Stimulated activated CD4-positive, alpha-beta T cell treated with anti-CD3 and anti-CD28 coated beads, Interleukin-12 subunit alpha, Interleukin-12 subunit beta, amount 100 ng/mL, for 24 hours (primary cell): ENCODE data around the gene U2SURP.
A peak's percentile ranks its signal among the peaks of the same experiment; 100 is the strongest.

Source experiments
- DNase-seq, 2 experiments: peaks; one replicate each; pipeline ENCODE4 v3.0.0-alpha.2; 2020; ENCODE audit warnings: low read depth in 2 of 2

Gene U2SURP

GRCh38 chr3:143001369-143002082 is at the start of gene U2SURP:
Gene U2SURP, plus strand, starts transcription at chr3:143001570. Its CDS starts 59 bp downstream, at chr3:143001629.
- DNase-seq: peak; percentile 83 to 87

GRCh38 chr3:142951794-142952193 is 49.6 kb upstream of the U2SURP start:
- no peak for DNase-seq

DNA sequence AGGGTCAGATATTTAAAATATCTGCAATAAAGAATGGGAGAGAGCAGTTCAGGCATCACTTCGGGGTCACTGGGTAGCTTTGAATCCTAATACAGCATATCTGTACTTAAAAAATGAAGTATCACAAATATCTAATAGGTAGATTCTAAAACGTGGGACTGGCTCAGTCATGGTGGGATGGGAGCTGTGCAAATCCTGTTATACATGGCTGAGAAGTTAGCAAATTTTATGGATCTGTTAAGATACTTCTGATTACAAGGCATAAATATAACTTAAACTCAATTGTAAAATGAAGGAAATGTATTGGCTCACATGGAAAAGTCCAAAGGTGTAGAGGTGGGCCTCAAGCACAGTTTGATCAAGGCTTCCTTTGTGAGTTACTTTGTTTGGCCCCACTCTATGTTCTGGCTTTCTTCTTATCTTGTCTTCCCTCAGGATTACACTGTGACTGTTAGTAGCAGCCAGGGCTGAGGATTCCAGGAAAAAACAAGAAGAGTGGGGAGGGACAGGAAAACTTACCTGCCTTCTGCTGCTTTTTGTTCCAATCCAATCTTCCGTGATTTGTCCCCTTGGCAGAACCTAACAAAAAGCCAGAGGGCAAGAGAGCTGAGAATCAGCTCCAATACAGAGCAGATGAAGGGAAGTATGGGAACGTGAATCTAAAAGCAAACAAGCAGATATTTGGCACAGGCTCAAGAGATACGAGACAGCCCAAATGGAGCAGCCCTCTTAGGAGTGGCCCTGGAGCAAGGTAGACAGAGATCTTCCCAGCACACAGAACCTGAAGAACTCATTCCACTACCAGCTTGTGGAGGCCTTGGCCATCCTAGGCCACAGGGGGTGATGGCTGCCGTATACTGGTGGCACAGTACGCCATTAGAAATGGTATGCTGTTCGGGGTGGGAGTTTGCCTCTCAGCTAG is 48.8 kb upstream of the U2SURP start:
- DNase-seq: no peak

GRCh38 chr3:142953443-142953842 is 47.9 kb upstream of the U2SURP start:
- DNase-seq: no peak

DNA sequence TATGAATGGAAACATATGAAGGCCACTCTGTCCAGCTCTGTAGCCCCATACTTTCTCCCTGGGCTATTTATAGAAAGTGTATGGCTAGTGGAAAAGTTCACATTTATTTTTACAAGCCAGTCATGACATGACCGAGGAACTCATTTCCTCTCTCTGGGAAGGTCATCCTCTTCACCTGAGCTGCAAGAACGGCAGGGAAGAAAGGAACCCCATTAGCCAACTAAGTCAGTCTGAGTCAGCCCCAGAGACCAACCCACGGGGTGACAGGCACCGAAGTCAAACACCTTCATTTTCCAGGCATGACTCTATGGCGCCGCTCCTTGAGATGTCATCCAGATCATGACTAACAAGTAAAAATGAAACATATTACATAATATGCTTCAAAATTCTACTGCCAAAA is 42.7 kb upstream of the U2SURP start:
- peak in 1 of 2 experiments; percentile 13 for DNase-seq

DNA sequence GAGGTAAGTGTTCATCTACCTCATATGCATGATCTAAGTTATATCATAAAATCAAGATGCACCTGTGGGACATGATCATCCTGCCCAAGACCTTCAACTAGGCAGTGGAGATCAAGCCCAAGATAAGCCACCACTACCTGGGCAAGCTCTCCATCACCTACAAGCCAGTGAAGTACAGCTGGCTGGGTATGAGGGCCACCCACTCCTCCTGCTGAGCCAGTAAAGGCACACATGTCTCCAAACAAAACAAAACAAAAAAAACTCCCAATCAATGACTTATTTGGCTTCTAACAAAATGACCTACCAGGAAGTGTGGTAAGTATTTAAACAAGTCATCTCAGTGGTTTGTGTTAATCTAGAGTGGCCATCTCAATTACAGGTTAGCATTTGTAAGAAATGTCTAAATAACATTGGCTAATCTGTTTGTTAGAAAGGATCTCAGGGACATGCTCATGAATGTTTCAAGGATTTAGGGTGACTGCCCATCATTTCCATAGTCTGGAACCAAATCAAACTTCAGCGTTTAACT is 41.0 kb upstream of the U2SURP start:
- no peak for DNase-seq

GRCh38 chr3:142961539-142961938 is 39.8 kb upstream of the U2SURP start:
- DNase-seq: no peak

DNA sequence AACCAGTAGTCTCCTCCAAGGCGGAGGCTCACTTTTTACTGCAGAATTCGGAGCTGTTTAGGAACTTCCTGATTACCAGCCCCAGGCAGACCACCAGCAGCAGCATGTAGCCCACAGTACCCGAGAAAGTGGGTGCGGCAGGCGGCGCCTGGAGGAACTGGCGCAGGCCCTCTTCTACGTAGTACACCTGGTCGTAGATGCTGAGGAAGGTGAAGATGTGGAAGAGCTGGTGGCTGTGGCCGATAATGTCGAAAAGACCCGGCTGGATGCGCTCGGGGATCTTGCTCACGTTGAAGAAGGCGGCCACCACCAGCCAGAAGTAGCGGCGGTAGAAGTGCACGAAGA is 39.2 kb upstream of the U2SURP start:
- DNase-seq: no peak

- DNase-seq: no peak
Observed at GRCh38 chr3:142962520-142963233, 38.7 kb upstream of the U2SURP start.

- no peak for DNase-seq
Observed at GRCh38 chr3:142963234-142963515, 38.2 kb upstream of the U2SURP start.

DNA sequence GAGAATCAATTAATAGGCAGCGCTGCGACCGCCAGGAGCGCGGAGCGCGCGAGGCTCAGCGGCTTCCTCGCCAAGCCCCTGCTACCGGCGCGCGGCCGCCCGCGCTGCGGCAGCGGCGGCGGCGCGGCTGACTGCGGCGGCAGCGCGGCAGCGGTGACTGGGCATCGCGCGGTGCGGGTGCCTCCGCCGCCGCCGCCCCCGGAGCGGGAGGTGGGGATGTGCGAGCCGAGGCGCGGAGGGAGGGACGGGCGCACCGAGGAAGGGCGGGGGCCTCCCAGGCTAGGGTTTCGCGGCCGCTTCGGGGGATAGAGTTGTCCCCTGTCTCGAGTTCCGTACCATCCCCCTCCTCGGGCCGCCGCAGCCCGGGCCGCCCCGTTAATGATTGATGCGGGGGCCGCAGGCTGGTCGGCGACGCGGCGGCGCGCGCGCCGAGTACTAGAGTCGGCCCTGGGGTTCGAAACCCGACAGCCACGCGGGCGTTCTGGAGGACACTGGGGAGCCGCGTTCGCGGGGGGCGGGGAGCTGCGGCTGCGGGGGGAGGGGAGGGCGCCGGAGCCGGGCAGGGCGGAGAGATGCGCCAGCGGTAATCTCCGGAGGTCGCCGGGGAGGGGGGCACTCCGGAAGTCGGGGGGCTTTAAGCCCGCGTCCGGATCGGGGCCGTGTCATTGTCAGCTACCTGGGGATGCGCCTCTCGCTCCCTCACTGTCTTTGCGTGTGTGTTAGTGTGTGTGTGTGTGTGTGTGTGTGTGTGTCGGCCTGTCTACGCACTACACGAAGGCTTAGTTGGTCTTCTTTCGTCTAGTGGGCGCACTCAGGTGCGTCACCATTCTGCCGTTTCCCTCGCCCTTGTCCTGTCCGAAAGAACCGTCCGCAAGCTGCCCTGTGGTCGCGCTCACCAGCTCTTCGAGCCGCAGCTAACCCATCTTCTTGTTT is 37.6 kb upstream of the U2SURP start, which contains the start of gene PAQR9:
TSS of gene PAQR9 (minus strand) at position 159 of the 933 bp plus-strand sequence. CDS start 338 bp downstream, outside the sequence.
- DNase-seq: peak in 1 of 2 experiments; percentile 17

DNA sequence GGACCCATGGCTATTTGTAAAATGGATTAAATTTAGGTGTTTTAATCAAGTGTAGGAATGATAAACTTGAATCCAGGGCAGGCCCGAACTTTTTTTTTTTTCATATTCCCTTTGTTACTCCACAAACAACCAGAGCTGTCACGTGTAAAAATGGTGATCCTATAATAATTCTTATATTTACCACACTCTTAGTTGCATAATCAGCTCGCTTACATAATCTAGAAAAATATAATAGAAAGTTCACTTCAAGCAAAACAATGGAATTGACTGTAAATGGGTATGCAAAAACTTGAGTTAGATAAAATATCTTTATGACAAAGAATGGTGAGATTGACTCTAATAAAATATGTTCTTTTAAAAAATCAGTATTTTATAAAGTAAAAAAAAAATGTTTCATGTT is 35.8 kb upstream of the U2SURP start:
- DNase-seq: no peak

- DNase-seq: no peak
Observed at GRCh38 chr3:142966808-142967207, 34.6 kb upstream of the U2SURP start.

DNA sequence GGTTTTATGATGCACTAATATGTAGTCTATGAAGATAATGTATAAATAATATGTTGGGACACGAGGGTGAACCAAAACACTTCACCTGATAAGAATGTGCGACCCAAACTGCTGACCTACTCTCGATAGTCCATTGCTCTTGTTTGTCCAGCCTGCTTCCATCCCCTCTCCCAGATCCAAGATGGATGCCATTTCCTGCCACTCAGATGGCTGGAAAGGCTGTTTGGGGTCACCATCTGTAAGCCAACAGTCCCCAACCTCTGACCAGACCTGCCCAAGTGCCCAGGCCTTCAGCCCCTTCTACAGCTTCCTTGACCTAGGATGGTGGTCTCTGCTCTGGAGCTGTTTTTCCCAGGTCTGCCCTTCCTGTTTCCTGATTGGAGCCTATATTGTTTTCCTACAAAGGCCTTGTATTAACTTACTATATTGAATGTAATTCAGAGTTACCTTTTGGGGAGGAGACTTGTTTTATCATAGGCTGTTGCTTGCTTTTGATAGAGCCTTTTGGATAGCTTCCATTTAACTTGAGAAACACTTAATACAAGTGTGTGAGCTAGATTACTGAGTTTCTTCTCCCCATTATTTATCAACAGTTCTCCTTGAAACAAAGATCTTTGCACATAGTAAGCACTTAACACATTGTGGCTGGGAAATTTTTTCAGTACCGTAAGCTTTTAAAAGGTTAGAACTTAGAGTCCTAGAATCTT is 32.9 kb upstream of the U2SURP start:
- DNase-seq: no peak

- DNase-seq: no peak
Observed at GRCh38 chr3:142971431-142971830, 29.9 kb upstream of the U2SURP start.

- no peak for DNase-seq
Observed at GRCh38 chr3:142972092-142972753, 29.1 kb upstream of the U2SURP start.

GRCh38 chr3:142973217-142974009 is 28.0 kb upstream of the U2SURP start:
- no peak for DNase-seq

- DNase-seq: no peak
Observed at GRCh38 chr3:142975316-142975995, 25.9 kb upstream of the U2SURP start.
